Subcutaneous abdominal adipose tissue (tissue), 5 donors: ENCODE results near the gene CLEC7A.

ENCODE experiments used
- H3K27ac ChIP-seq: one replicate; pipeline ENCODE4 v1.7.0; 2013; ENCODE audit warnings: low read depth, mild to moderate bottlenecking, inconsistent platforms, low read length, moderate library complexity
- H3K27me3 ChIP-seq, 5 donors: one replicate each; pipeline ENCODE4 v1.7.0; 2013; ENCODE audit warnings: low read length in 5 of 5, inconsistent platforms in 1 of 5; ENCODE audit not compliant: control insufficient read depth in 5 of 5, insufficient read depth in 4 of 5
- H3K36me3 ChIP-seq, 5 donors: one replicate each; pipeline ENCODE4 v1.7.0; 2013; ENCODE audit warnings: low read length in 5 of 5; ENCODE audit not compliant: control insufficient read depth in 5 of 5, insufficient read depth in 5 of 5
- H3K4me1 ChIP-seq, 5 donors: one replicate each; pipeline ENCODE4 v1.7.0; 2013; ENCODE audit warnings: low read length in 5 of 5, mild to moderate bottlenecking in 3 of 5, moderate library complexity in 1 of 5; ENCODE audit not compliant: control insufficient read depth in 5 of 5, insufficient read depth in 5 of 5
- H3K4me3 ChIP-seq, 5 donors: one replicate each; pipeline ENCODE4 v1.7.0; 2013; ENCODE audit warnings: low read length in 5 of 5, low read depth in 1 of 5
- H3K9ac ChIP-seq, 5 donors: one replicate each; pipeline ENCODE4 v1.7.0; 2013; ENCODE audit warnings: low read length in 5 of 5, mild to moderate bottlenecking in 4 of 5, moderate library complexity in 3 of 5
- H3K9me3 ChIP-seq, 5 donors: one replicate each; pipeline ENCODE4 v1.7.0; 2013; ENCODE audit warnings: low read length in 5 of 5; ENCODE audit not compliant: control insufficient read depth in 5 of 5
- donor health status: healthy.
- donor health status: healthy.
- donor health status: healthy.
- donor health status: healthy.
- donor health status: healthy.

CLEC7A gene

GRCh38 chr12:10082117-10082874 lies 47.7 kb downstream of the CLEC7A start:
- Histone ChIP-seq H3K27me3 (peaks cover 0 to 3% (median 0%) of the 10 kb centered on the region in 5 donors), H3K27ac (no peak overlapping the region), H3K9me3 (peaks cover 0 to 6% (median 0%) of the 10 kb centered on the region in 5 donors), H3K9ac (no peak overlapping the region), H3K36me3 (peaks cover 0 to 5% (median 0%) of the 10 kb centered on the region in 5 donors), H3K4me1 (peaks cover 0 to 14% (median 0%) of the 10 kb centered on the region in 5 donors), H3K4me3 (no peak overlapping the region)

- H3K36me3 ChIP-seq: peaks cover 0 to 7% (median 3%) of the 10 kb centered on the region in 5 donors
- peaks cover 0 to 2% (median 0%) of the 10 kb centered on the region in 5 donors for H3K4me1 ChIP-seq
- no peaks in the 10 kb centered on the region for H3K9me3 ChIP-seq
- H3K27ac ChIP-seq: no peak overlapping the region
- no peak overlapping the region for H3K9ac ChIP-seq
- no peak overlapping the region for H3K4me3 ChIP-seq
- no peaks in the 10 kb centered on the region for H3K27me3 ChIP-seq
Observed at GRCh38 chr12:10075451-10075850, 54.5 kb downstream of the CLEC7A start.

- Histone ChIP-seq H3K27me3 (no peaks in the 10 kb centered on the region), H3K9me3 (no peaks in the 10 kb centered on the region), H3K4me3 (no peak overlapping the region), H3K27ac (no peak overlapping the region), H3K4me1 (peaks cover 0 to 21% (median 2%) of the 10 kb centered on the region in 5 donors), H3K9ac (no peak overlapping the region), H3K36me3 (peaks cover 0 to 4% (median 3%) of the 10 kb centered on the region in 5 donors)
Observed at GRCh38 chr12:10073261-10073660, 56.7 kb downstream of the CLEC7A start.

- Histone ChIP-seq H3K4me3 (no peak overlapping the region), H3K9ac (no peak overlapping the region), H3K9me3 (no peaks in the 10 kb centered on the region), H3K27me3 (no peaks in the 10 kb centered on the region), H3K27ac (no peak overlapping the region), H3K4me1 (peaks cover 0 to 25% (median 2%) of the 10 kb centered on the region in 5 donors), H3K36me3 (peaks cover 0 to 4% (median 3%) of the 10 kb centered on the region in 5 donors)
Observed at GRCh38 chr12:10072131-10072530, 57.9 kb downstream of the CLEC7A start.

- no peak overlapping the region for H3K9ac ChIP-seq
- no peak overlapping the region for H3K4me3 ChIP-seq
- H3K27ac ChIP-seq: peak overlapping the region; percentile 33
- peaks cover 0 to 34% (median 2%) of the 10 kb centered on the region in 5 donors for H3K4me1 ChIP-seq
- H3K27me3 ChIP-seq: no peaks in the 10 kb centered on the region
- no peaks in the 10 kb centered on the region for H3K9me3 ChIP-seq
- H3K36me3 ChIP-seq: peaks cover 0 to 4% (median 3%) of the 10 kb centered on the region in 5 donors
Observed at GRCh38 chr12:10070380-10070779, 59.6 kb downstream of the CLEC7A start.

- Histone ChIP-seq H3K9me3 (no peaks in the 10 kb centered on the region), H3K27me3 (no peaks in the 10 kb centered on the region), H3K36me3 (peaks cover 0 to 4% (median 3%) of the 10 kb centered on the region in 5 donors), H3K4me1 (peaks cover 0 to 36% (median 2%) of the 10 kb centered on the region in 5 donors), H3K27ac (peak overlapping the region; percentile 33), H3K9ac (no peak overlapping the region), H3K4me3 (no peak overlapping the region)
Observed at GRCh38 chr12:10069976-10070375, 60.0 kb downstream of the CLEC7A start.

- Histone ChIP-seq H3K9me3 (no peaks in the 10 kb centered on the region), H3K36me3 (peaks cover 0 to 4% (median 3%) of the 10 kb centered on the region in 5 donors), H3K9ac (no peak overlapping the region), H3K27me3 (no peaks in the 10 kb centered on the region), H3K4me3 (peak overlapping the region in 1 of 5 donors; percentile 4), H3K27ac (peak overlapping the region; percentile 68), H3K4me1 (peaks cover 0 to 36% (median 2%) of the 10 kb centered on the region in 5 donors)
Observed at GRCh38 chr12:10069099-10069498, 60.9 kb downstream of the CLEC7A start.

GRCh38 chr12:10068644-10069043 lies 61.4 kb downstream of the CLEC7A start:
- Histone ChIP-seq H3K9ac (no peak overlapping the region), H3K4me3 (peak overlapping the region in 1 of 5 donors; percentile 4), H3K36me3 (peaks cover 0 to 4% (median 3%) of the 10 kb centered on the region in 5 donors), H3K27ac (peak overlapping the region; percentile 68), H3K9me3 (no peaks in the 10 kb centered on the region), H3K27me3 (no peaks in the 10 kb centered on the region), H3K4me1 (peaks cover 0 to 36% (median 2%) of the 10 kb centered on the region in 5 donors)

GRCh38 chr12:10067942-10068341 lies 62.1 kb downstream of the CLEC7A start:
- Histone ChIP-seq H3K27me3 (no peaks in the 10 kb centered on the region), H3K27ac (peak overlapping the region; percentile 68), H3K36me3 (peaks cover 0 to 4% (median 3%) of the 10 kb centered on the region in 5 donors), H3K9me3 (no peaks in the 10 kb centered on the region), H3K4me1 (peaks cover 0 to 36% (median 2%) of the 10 kb centered on the region in 5 donors), H3K9ac (no peak overlapping the region), H3K4me3 (no peak overlapping the region)

GRCh38 chr12:10067264-10067663 lies 62.7 kb downstream of the CLEC7A start:
- H3K27me3 ChIP-seq: no peaks in the 10 kb centered on the region
- peak overlapping the region; percentile 68 for H3K27ac ChIP-seq

More at GRCh38 chr12:10067264-10067663, 62.7 kb downstream of the CLEC7A start:
- H3K9ac ChIP-seq: no peak overlapping the region
- peaks cover 0 to 4% (median 3%) of the 10 kb centered on the region in 5 donors for H3K36me3 ChIP-seq
- H3K9me3 ChIP-seq: no peaks in the 10 kb centered on the region
- no peak overlapping the region for H3K4me3 ChIP-seq
- H3K4me1 ChIP-seq: peaks cover 0 to 36% (median 2%) of the 10 kb centered on the region in 5 donors
